ENCODE data around the gene SOX5. TPM values are rescaled to one million over a fixed set of nuclear protein-coding genes. Genes with fewer than 3 reads are reported as not detected.

SOX5 gene
- polyA plus RNA-seq, 4 donors = 6.7 to 8.3 (median 7.2) TPM

DNA sequence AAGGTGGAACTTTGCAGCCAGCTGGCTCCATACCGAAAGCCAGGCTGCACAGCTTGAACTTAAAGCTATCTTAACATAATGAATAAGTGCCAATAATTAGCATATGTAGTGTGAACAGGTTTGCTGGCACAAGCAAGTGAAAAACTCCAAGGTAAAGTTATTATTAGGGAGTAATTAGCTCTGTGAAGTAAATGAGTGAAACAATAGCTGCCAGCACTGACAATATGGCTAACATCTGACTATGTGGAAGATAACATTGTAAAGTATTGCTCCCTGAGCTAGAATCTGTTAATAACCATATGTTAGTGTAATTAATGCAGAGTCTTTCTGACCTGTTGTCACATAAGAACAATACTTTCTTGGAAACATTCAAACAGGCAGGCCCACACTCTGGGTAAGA is 246.4 kb downstream of the SOX5 start:
- no peak for DNase-seq (ENCODE audit: low read depth in 4 of 4, low spot score in 3 of 4)

- DNase-seq (ENCODE audit: low read depth in 4 of 4, low spot score in 3 of 4) = no peak
These were observed 250.4 kb downstream of the SOX5 start for GRCh38 chr12:23699031-23699430.

DNA sequence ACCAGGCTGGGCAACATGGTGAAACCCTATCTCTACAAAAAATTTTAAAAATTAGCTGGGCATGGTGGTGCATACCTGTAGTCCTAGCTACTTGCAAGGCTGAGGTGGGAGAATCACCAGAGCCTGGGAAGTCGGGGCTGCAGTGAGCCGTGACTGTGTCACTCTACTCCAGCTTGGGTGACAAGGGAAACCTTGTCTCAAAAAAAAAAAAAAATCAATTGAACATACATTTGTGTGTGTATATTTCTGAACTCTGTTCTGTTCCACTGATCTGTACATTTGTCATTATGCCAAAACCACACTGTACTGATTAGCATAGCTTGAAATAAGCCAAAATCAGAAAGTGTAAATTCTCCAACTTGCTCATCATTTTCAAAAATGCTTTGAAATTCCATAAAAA is 254.6 kb downstream of the SOX5 start:
- no peak for DNase-seq (ENCODE audit: low read depth in 4 of 4, low spot score in 3 of 4)

DNA sequence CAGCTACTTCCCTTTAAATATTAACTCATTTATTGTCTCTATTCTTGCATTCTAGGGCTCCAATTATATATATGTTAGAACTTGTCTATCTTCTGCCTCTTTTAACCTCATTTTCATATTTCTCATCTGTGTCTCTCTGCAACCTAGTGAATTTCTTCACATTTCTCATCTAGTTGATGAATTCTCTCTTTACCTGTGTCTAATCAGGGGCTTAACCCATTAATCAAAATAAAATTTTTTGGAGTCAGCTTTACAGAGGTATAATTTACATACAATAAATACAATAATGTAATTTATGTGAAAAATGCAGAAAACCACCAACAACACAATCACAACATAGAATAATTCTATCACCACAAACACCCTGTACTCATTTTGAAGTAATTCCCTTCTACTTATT is 255.2 kb downstream of the SOX5 start:
- no peak for DNase-seq (ENCODE audit: low read depth in 4 of 4, low spot score in 3 of 4)

GRCh38 chr12:23687947-23688346 is 261.5 kb downstream of the SOX5 start:
- DNase-seq (ENCODE audit: low read depth in 4 of 4, low spot score in 3 of 4) = no peak

- no peak for DNase-seq (ENCODE audit: low read depth in 4 of 4, low spot score in 3 of 4)
These were observed 263.4 kb downstream of the SOX5 start for GRCh38 chr12:23686095-23686494.

DNA sequence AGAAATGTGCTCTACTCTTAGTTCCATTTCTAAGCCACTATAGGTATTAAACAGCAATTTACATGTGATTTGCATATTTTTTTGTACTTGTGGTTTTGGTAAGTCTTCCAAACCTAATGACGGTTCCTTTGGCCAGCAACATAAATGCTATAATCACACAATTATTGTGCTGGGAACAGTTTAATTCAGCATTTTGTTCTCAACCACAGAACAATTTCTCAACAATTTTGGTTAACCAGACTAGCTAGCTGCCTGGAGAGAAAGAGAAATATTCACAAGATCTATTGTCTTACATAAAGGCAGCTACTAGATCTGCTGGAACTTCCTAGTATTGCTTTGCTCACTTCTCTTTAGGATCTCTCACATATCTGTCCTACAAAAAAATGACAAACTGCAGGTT is 265.3 kb downstream of the SOX5 start:
- no peak for DNase-seq (ENCODE audit: low read depth in 4 of 4, low spot score in 3 of 4)

DNA sequence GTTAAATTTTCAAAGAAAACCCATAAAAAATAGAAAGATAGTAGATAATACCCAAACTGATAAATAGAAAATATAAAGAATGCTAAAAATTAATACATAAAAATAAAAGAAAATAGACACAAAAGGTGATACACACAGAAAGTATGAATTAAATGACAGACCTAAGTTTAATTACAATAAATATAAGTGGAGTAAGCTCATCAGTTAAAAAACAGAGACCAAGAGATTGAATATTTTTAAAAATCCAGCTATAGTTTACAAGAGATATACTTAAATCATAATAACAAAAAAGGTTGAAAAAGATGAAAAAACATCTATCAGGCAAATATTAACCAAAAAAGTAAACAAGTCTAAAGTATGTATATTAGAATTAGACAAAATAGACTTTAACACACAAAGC is 268.2 kb downstream of the SOX5 start:
- no peak for DNase-seq (ENCODE audit: low read depth in 4 of 4, low spot score in 3 of 4)

DNA sequence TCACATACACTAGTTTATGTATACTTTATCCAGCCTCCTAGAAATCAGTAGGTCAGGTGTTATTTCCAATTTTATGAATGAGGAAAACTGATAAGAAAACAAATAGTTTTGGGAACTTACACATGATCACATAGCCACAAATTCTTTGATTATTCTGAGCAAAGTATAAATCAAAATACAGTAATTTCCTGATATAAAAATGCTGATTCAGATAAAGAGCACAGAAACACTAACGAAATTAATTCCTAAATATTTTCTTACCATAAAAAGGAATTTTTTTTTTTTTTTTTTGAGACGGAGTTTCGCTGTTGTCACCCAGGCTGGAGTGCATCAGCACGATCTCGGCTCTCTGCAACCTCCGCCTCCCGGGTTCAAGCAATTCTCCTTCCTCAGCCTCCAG is 275.4 kb downstream of the SOX5 start:
- DNase-seq (ENCODE audit: low read depth in 4 of 4, low spot score in 3 of 4) = no peak

DNA sequence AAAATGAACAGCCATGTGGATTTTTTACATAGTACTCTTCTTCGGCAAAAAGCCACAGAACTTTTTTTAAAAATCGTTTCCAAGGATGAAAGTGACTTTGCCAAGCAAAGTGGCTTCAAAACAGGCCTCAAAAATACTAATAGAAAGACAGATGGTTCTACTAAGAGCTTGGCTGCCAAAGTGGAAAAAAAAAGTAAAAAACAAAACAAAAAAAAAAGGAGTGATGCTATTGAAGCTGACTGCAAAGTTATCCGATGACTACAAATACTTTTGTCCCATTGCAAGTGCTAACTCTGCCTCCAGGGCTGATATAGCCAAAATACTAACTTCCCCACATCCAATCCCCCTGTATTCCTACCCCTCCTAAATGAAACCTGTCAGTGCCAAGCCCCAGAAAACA is 277.6 kb downstream of the SOX5 start:
- DNase-seq (ENCODE audit: low read depth in 4 of 4, low spot score in 3 of 4) = no peak

DNA sequence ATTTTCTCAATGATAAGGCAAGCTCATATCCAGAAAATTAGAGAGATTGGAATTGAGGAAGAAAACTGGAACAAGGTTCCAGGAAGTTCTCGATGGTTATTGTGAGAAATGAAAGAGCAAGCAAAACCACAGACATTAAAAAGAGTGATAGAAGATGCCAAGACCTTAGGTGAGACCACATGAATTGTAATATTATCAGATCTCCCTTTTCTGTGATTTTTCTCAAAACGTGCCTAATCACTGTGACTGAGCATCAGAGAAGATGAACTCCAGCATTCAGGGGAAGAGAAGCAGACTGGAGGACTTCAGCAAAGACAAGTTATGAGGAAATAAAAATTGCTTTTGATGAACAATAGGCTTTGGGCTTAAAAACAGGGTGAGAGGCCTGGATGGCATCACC is 278.8 kb downstream of the SOX5 start:
- DNase-seq (ENCODE audit: low read depth in 4 of 4, low spot score in 3 of 4) = no peak

DNA sequence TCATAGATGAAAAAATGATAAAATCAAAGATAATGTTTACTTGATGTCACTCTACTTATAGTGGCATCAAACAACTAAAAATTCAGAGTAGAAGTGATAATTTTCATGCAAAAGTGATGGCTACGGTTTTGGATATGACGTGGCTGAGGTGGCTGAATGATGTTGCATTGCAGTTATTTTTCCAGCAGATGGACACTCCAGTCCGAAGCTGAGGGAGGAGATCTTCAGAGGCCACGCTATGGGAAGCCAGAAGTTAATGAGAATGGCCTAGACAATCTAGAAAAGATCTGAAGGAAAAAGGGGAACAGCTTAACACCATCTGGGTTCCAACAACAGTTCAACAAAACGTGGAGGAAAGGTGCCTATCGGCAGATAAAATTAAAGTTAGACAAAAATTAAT is 279.8 kb downstream of the SOX5 start:
- DNase-seq (ENCODE audit: low read depth in 4 of 4, low spot score in 3 of 4) = no peak

- no peak for DNase-seq (ENCODE audit: low read depth in 4 of 4, low spot score in 3 of 4)
These were observed 282.6 kb downstream of the SOX5 start for GRCh38 chr12:23666866-23667265.

DNA sequence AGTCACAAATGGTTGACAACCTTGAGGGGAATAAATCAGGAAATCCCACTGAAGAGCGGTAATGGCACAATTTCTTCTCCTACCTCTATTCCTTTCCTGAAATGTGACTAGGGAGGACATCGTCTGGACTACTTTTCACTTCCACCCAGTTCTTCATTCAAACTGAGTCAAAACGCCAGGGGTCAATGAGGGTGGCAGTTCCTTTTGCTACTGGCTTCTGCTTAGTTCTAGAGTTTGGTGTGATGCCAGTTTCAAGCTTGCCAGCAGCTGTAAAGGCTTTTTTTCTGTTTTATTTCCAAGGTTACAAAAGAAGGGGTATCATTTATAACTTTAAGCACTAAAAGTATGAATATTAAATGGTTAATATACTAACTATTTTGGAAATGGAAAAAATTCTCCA is 286.5 kb downstream of the SOX5 start:
- no peak for DNase-seq (ENCODE audit: low read depth in 4 of 4, low spot score in 3 of 4)

DNA sequence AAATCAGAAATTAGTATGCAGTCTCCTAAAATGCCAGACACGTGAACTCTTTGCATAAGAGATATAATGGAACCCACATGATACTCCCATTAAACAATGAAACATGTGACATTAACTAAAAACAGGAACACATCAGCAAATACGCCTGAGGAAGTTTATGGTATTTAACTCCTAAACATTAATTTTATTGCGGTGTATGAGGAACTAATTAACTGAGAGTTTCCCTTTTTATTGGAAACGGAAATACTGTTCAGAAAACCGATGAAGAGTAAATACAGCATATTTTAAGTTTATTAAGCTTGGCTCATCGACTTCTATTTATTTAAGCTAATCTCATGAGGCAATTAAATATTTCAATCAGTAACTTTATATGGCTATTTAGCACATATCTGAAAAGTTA is 290.3 kb downstream of the SOX5 start:
- DNase-seq (ENCODE audit: low read depth in 4 of 4, low spot score in 3 of 4) = peak in 3 of 4 donors; percentile 5 to 23 (median 10)

GRCh38 chr12:23657598-23657997 is 291.9 kb downstream of the SOX5 start:
- DNase-seq (ENCODE audit: low read depth in 4 of 4, low spot score in 3 of 4) = no peak

GRCh38 chr12:23655884-23656283 is 293.6 kb downstream of the SOX5 start:
- no peak for DNase-seq (ENCODE audit: low read depth in 4 of 4, low spot score in 3 of 4)

GRCh38 chr12:23655112-23655511 is 294.4 kb downstream of the SOX5 start:
- DNase-seq (ENCODE audit: low read depth in 4 of 4, low spot score in 3 of 4) = no peak

GRCh38 chr12:23648546-23648945 is 300.9 kb downstream of the SOX5 start:
- no peak for DNase-seq (ENCODE audit: low read depth in 4 of 4, low spot score in 3 of 4)

DNA sequence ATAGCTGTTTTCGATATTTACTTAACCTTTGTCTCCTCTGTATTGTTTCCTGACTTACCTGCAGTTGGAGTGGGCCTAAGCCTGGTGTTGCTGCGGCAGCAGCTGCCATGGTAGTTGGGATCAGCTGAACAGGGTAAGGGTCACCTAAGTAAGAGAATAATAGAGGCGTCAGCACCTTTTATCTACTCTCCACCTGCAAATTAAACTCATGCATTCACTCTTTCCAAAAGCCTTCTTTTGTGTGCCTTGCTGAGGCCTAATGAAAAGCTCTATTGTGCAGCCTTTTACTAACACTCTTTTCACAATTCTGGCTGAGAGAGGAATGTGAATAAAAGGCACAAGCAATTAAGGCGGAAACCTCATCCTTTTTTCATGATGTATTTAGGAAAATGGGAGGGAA is 308.7 kb downstream of the SOX5 start:
- DNase-seq (ENCODE audit: low read depth in 4 of 4, low spot score in 3 of 4) = no peak

GRCh38 chr12:23634344-23634743 is 315.1 kb downstream of the SOX5 start:
- no peak for DNase-seq (ENCODE audit: low read depth in 4 of 4, low spot score in 3 of 4)

- no peak for DNase-seq (ENCODE audit: low read depth in 4 of 4, low spot score in 3 of 4)
These were observed 317.6 kb downstream of the SOX5 start for GRCh38 chr12:23631786-23632377.

DNA sequence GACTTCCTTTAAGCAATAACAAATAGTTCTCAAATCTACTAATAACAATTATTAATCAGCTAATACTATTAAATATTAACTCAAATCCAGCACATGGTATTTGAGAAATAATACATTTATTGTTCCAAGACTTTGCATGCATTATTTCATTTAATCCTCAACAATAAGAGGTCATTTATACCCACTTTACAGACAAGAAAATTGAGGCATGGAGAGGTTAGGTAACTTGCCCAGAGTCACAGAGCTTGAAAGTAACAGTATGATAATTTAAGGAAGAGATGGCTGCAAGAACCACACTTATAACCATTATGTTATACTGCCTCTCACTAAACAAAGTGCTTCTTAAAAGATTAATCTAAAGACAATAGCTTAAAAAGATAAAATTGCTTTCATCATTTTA is 318.9 kb downstream of the SOX5 start:
- DNase-seq (ENCODE audit: low read depth in 4 of 4, low spot score in 3 of 4) = no peak
